SU-DHL-6 (cell line): ENCODE results near the gene FRAS1.

Experiments used
- EZH2phosphoT487 ChIP-seq: fragments of 200-600 bp; sonication (generic), shearing (Covaris generic); conservative IDR thresholded peaks from 2 replicates; pipeline ENCODE4 v1.6.1; 2018; ENCODE audit warnings: mild to moderate bottlenecking, antibody characterized with exemption, low read length, moderate library complexity, mixed read lengths
- TF ChIP-seq, protein P1 (sequence below): fragments of 200-600 bp; sonication (generic); IDR thresholded peaks from one replicate; pipeline ENCODE4 v1.5.1; 2017; ENCODE audit warnings: antibody characterized with exemption, mild to moderate bottlenecking, low read length, moderate library complexity; ENCODE audit not compliant: insufficient read depth, poor library complexity, severe bottlenecking

- TF ChIP-seq, protein P1, sequence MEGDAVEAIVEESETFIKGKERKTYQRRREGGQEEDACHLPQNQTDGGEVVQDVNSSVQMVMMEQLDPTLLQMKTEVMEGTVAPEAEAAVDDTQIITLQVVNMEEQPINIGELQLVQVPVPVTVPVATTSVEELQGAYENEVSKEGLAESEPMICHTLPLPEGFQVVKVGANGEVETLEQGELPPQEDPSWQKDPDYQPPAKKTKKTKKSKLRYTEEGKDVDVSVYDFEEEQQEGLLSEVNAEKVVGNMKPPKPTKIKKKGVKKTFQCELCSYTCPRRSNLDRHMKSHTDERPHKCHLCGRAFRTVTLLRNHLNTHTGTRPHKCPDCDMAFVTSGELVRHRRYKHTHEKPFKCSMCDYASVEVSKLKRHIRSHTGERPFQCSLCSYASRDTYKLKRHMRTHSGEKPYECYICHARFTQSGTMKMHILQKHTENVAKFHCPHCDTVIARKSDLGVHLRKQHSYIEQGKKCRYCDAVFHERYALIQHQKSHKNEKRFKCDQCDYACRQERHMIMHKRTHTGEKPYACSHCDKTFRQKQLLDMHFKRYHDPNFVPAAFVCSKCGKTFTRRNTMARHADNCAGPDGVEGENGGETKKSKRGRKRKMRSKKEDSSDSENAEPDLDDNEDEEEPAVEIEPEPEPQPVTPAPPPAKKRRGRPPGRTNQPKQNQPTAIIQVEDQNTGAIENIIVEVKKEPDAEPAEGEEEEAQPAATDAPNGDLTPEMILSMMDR, result no peak
- TF ChIP-seq EZH2phosphoT487, result no peak
Measured at GRCh38 chr4:78293821-78294301, 236.7 kb downstream of the FRAS1 start.
